ENCODE measurements around the gene NIF3L1. TPM values are rescaled to one million over a fixed set of nuclear protein-coding genes. Genes with fewer than 3 reads are reported as not detected.

The NIF3L1 gene
- total RNA-seq, 1 experiment from 2014 or later: 55.4 TPM

DNA sequence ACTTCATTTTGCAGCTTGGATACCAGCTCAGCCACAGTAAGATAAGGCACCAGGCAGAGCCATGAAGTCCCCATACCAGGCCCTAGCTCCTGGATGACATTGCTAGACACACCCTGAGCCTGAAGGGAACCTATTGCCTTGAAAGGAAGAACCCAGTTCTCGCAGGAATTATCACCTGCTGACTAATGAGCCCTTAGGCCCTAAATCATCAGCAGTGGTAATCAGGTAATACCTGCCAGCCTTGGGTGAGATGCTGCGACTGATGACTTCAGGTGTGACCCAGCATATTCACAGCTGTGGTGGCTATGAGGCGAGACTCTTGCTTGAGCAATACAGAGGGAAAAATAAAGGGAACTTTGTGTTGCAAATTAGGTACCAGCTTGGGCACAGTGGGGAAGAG lies 49.7 kb upstream of the NIF3L1 start:
- no peaks in the 10 kb centered on the region for H3K23me2 ChIP-seq (ENCODE audit: insufficient read length, low read depth, low read length, poor library complexity, severe bottlenecking)
- no peak overlapping the region for H4K5ac ChIP-seq (ENCODE audit: insufficient read length, low read depth, low read length)
- Mint-ChIP-seq H3K9me3 (peaks cover 12 to 17% of the 10 kb centered on the region in 2 experiments), H3K27ac (no peak overlapping the region), H3K4me3 (no peak overlapping the region), H3K4me1 (peaks cover 4 to 8% of the 10 kb centered on the region in 2 experiments; a peak in 2 of 4 replicates), H3K36me3 (ENCODE audit: insufficient read depth in 1 of 3, low read depth in 3 of 3) (peaks cover 0 to 4% (median 4%) of the 10 kb centered on the region in 3 experiments; a peak in 3 of 7 replicates), H3K27me3 (ENCODE audit: low read depth) (no peaks in the 10 kb centered on the region; the same call in 1 of the 2 replicates)
- TF ChIP-seq, protein P1, sequence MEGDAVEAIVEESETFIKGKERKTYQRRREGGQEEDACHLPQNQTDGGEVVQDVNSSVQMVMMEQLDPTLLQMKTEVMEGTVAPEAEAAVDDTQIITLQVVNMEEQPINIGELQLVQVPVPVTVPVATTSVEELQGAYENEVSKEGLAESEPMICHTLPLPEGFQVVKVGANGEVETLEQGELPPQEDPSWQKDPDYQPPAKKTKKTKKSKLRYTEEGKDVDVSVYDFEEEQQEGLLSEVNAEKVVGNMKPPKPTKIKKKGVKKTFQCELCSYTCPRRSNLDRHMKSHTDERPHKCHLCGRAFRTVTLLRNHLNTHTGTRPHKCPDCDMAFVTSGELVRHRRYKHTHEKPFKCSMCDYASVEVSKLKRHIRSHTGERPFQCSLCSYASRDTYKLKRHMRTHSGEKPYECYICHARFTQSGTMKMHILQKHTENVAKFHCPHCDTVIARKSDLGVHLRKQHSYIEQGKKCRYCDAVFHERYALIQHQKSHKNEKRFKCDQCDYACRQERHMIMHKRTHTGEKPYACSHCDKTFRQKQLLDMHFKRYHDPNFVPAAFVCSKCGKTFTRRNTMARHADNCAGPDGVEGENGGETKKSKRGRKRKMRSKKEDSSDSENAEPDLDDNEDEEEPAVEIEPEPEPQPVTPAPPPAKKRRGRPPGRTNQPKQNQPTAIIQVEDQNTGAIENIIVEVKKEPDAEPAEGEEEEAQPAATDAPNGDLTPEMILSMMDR (conservative IDR thresholded peaks at IDR 0.05): no peak
- H3K56ac ChIP-seq (ENCODE audit: insufficient read length, low read depth, low read length): no peak overlapping the region
- H3T11ph ChIP-seq (ENCODE audit: low read length): no peak overlapping the region
- no peaks in the 10 kb centered on the region for H3K79me1 ChIP-seq (ENCODE audit: insufficient read depth, low read depth, low read length, poor library complexity, severe bottlenecking)
- H2AFZ ChIP-seq (ENCODE audit: low read length): no peak overlapping the region
- no peak overlapping the region for H2BK20ac ChIP-seq (ENCODE audit: low read depth, low read length, poor library complexity, severe bottlenecking)
- no CpG with 5 or more reads among the region's 3 CpGs for WGBS (ENCODE audit: extremely low coverage, insufficient read length, low lambda C conversion rate)
- H3K27me3 ChIP-seq (ENCODE audit: insufficient read depth, low read length): no peaks in the 10 kb centered on the region
- H4K8ac ChIP-seq (replicated peaks; ENCODE audit: insufficient read length, low read depth, low read length): no peak overlapping the region
- H3K23ac ChIP-seq (ENCODE audit: insufficient read length, low read depth, low read length): no peak overlapping the region
- DNase-seq: no peak
- H3K27ac ChIP-seq (ENCODE audit: insufficient read length, low read depth, low read length): no peak overlapping the region
- H2BK12ac ChIP-seq (ENCODE audit: insufficient read length, low read depth, low read length): no peak overlapping the region
- no peaks in the 10 kb centered on the region for H4K20me1 ChIP-seq (ENCODE audit: control insufficient read depth, insufficient read depth, insufficient read length)
- H3K4me2 ChIP-seq (ENCODE audit: insufficient read depth, insufficient read length, low read length): no peak overlapping the region
- H2BK5ac ChIP-seq (ENCODE audit: insufficient read length, low read length): no peak overlapping the region
- H3K18ac ChIP-seq (ENCODE audit: insufficient read length, low read depth, low read length): no peak overlapping the region
- H3K9me3 ChIP-seq (ENCODE audit: control insufficient read depth, low read depth, low read length): peaks cover 6% of the 10 kb centered on the region
- no peak overlapping the region for H2BK15ac ChIP-seq (ENCODE audit: low read depth, low read length)
- H2AK5ac ChIP-seq (ENCODE audit: insufficient read length, low read length): no peak overlapping the region
- H3K4me1 ChIP-seq (ENCODE audit: insufficient read depth, low read length): no peaks in the 10 kb centered on the region; the same call in 1 of the 2 replicates
- H3K4ac ChIP-seq (ENCODE audit: low read depth, low read length): no peak overlapping the region
- no peak overlapping the region for H4K91ac ChIP-seq (ENCODE audit: insufficient read length, low read depth, low read length)
- H2BK120ac ChIP-seq (ENCODE audit: low read depth, low read length, poor library complexity, severe bottlenecking): no peak overlapping the region
- no peak overlapping the region for H3K9ac ChIP-seq (ENCODE audit: extremely low read depth, insufficient read length, low read length)
- H3K79me2 ChIP-seq (ENCODE audit: insufficient read depth, low read length): no peaks in the 10 kb centered on the region
- H3K14ac ChIP-seq (ENCODE audit: insufficient read depth, low read length): no peak overlapping the region

Data from H9 (cell line).